Measurements from ENCODE around the gene RTL10. TPM values are rescaled to one million over a fixed set of nuclear protein-coding genes. Genes with fewer than 3 reads are reported as not detected.

Gene RTL10
- polyA plus RNA-seq, 1 donor from 2014 or later = 11.7 TPM

GRCh38 chr22:19871845-19872778 is 17.4 kb upstream of the RTL10 start:
- Histone ChIP-seq H3K79me2 (replicated peaks; ENCODE audit: insufficient read depth, low read length) (no peaks in the 10 kb centered on the region), H3K4me3 (ENCODE audit: low read length) (no peak overlapping the region), H3K27me3 (ENCODE audit: insufficient read depth, low read depth, low read length) (no peaks in the 10 kb centered on the region), H3K4me2 (ENCODE audit: low read length) (no peak overlapping the region), H3K9me2 (ENCODE audit: insufficient read depth, low read length) (no peaks in the 10 kb centered on the region), H3K9me3 (ENCODE audit: low read length) (no peaks in the 10 kb centered on the region), H4K20me1 (ENCODE audit: insufficient read depth) (no peaks in the 10 kb centered on the region), H2AFZ (ENCODE audit: low read depth, low read length) (no peak overlapping the region), H3K36me3 (ENCODE audit: insufficient read depth, low read length) (no peaks in the 10 kb centered on the region), H3K27ac (ENCODE audit: low read length) (no peak overlapping the region), H3F3A (ENCODE audit: insufficient read depth, low read length, poor library complexity, severe bottlenecking) (no peaks in the 10 kb centered on the region), H3K9ac (ENCODE audit: low read length) (no peak overlapping the region)
- TF ChIP-seq POLR2AphosphoS5 (IDR thresholded peaks at IDR 0.05) (no peak), EP300 (conservative IDR thresholded peaks at IDR 0.05; ENCODE audit: poor library complexity, severe bottlenecking) (no peak), EZH2 (IDR thresholded peaks at IDR 0.05; ENCODE audit: borderline replicate concordance, insufficient read depth, low read length, poor library complexity, severe bottlenecking) (no peak), TAF1 (IDR thresholded peaks at IDR 0.05; ENCODE audit: low read depth) (no peak), SMC3 (conservative IDR thresholded peaks at IDR 0.05; ENCODE audit: poor library complexity) (no peak), RAD21 (conservative IDR thresholded peaks at IDR 0.05) (no peak), MXI1 (conservative IDR thresholded peaks at IDR 0.05; ENCODE audit: poor library complexity, severe bottlenecking) (no peak), CTCF (IDR thresholded peaks at IDR 0.05; ENCODE audit: poor library complexity, severe bottlenecking) (no peak), REST (IDR thresholded peaks at IDR 0.05; ENCODE audit: borderline replicate concordance) (no peak)

GRCh38 chr22:19871023-19871844 is 16.6 kb upstream of the RTL10 start:
- TF ChIP-seq TAF1 (IDR thresholded peaks at IDR 0.05; ENCODE audit: low read depth) (no peak), POLR2AphosphoS5 (IDR thresholded peaks at IDR 0.05) (no peak), RAD21 (conservative IDR thresholded peaks at IDR 0.05) (no peak), SMC3 (conservative IDR thresholded peaks at IDR 0.05; ENCODE audit: poor library complexity) (no peak), EZH2 (IDR thresholded peaks at IDR 0.05; ENCODE audit: borderline replicate concordance, insufficient read depth, low read length, poor library complexity, severe bottlenecking) (no peak), CTCF (IDR thresholded peaks at IDR 0.05; ENCODE audit: poor library complexity, severe bottlenecking) (no peak), EP300 (conservative IDR thresholded peaks at IDR 0.05; ENCODE audit: poor library complexity, severe bottlenecking) (no peak), REST (IDR thresholded peaks at IDR 0.05; ENCODE audit: borderline replicate concordance) (no peak), MXI1 (conservative IDR thresholded peaks at IDR 0.05; ENCODE audit: poor library complexity, severe bottlenecking) (no peak)
- no peak overlapping the region for H3K27ac ChIP-seq (ENCODE audit: low read length)
- no peaks in the 10 kb centered on the region for H3F3A ChIP-seq (ENCODE audit: insufficient read depth, low read length, poor library complexity, severe bottlenecking)
- H3K79me2 ChIP-seq (replicated peaks; ENCODE audit: insufficient read depth, low read length) = no peaks in the 10 kb centered on the region
- H3K4me2 ChIP-seq (ENCODE audit: low read length) = no peak overlapping the region
- no peak overlapping the region for H2AFZ ChIP-seq (ENCODE audit: low read depth, low read length)
- no peaks in the 10 kb centered on the region for H3K27me3 ChIP-seq (ENCODE audit: insufficient read depth, low read depth, low read length)
- H3K4me3 ChIP-seq (ENCODE audit: low read length) = no peak overlapping the region
- H3K9ac ChIP-seq (ENCODE audit: low read length) = no peak overlapping the region
- no peaks in the 10 kb centered on the region for H3K9me2 ChIP-seq (ENCODE audit: insufficient read depth, low read length)
- H3K36me3 ChIP-seq (ENCODE audit: insufficient read depth, low read length) = no peaks in the 10 kb centered on the region
- no peaks in the 10 kb centered on the region for H4K20me1 ChIP-seq (ENCODE audit: insufficient read depth)
- no peaks in the 10 kb centered on the region for H3K9me3 ChIP-seq (ENCODE audit: low read length)
